Measurements from ENCODE around the gene CPNE8. TPM values are rescaled to one million over a fixed set of nuclear protein-coding genes. Genes with fewer than 3 reads are reported as not detected.

The CPNE8 gene
- total and polyA plus RNA-seq, 10 of the 15 experiments (the other 5 are each of a cell fraction or from before 2014, with no cell fraction given), result 11.3 to 38.4 (median 18.9) TPM

GRCh38 chr12:38889297-38889815, 16.0 kb downstream of the CPNE8 start:
- intact Hi-C loops (cut with micrococcal nuclease; ENCODE audit: unreplicated experiment), result no loop called here
- ChIA-PET RAD21 (ENCODE audit: unreplicated experiment) (interaction anchor here (14.3 kb wide), 1 partner anchor 11 kb away, joined by 170 read pairs; the partner anchor contains the start of gene CPNE8), POLR2A (interaction anchor here (2.7 kb wide), 1 partner anchor 9 kb away, joined by 9 read pairs; no protein-coding TSS in a partner anchor), CTCF (no interaction called here), SMC1A (ENCODE audit: uncharacterized antibody, unreplicated experiment) (interaction anchor here (0.9 to 2.0 kb wide), 8 partner anchors 8 to 110 kb away, joined by 3 to 6 read pairs (median 4); partner anchors contain the start of gene CPNE8)
- Histone ChIP-seq H3K4me1 (ENCODE audit: control insufficient read depth, insufficient read depth, low read length) (no peaks in the 10 kb centered on the region), H3K9ac (ENCODE audit: control insufficient read depth, insufficient read depth, low read length) (no peak overlapping the region), H3K27me3 (replicated peaks in 1 of 2; ENCODE audit: control insufficient read depth in 2 of 2, insufficient read depth in 2 of 2, low read length in 1 of 2) (no peaks in the 10 kb centered on the region), H3K4me2 (ENCODE audit: control insufficient read depth, insufficient read depth) (no peak overlapping the region), H3K4me3 (no peak overlapping the region), H3K36me3 (ENCODE audit: control insufficient read depth in 2 of 2, insufficient read depth in 2 of 2, low read length in 1 of 2) (no peaks in the 10 kb centered on the region), H3K79me2 (ENCODE audit: control insufficient read depth, insufficient read depth, low read length) (peaks cover 34% of the 10 kb centered on the region), H3K27ac (ENCODE audit: control insufficient read depth, insufficient read depth) (no peak overlapping the region), H3K9me3 (replicated peaks; ENCODE audit: control insufficient read depth, insufficient read depth, low read length) (peaks cover 2% of the 10 kb centered on the region; the same call in 1 of the 3 replicates), H4K20me1 (ENCODE audit: control insufficient read depth, insufficient read depth) (no peaks in the 10 kb centered on the region), H2AFZ (ENCODE audit: control insufficient read depth, low read depth, low read length) (no peak overlapping the region)
- in situ Hi-C loops (cut with MboI), result loop anchor here (25.0 kb wide), 3 partner anchors 102 to 723 kb away; partner anchors contain the start of genes ABCD2 and KIF21A
- BruUV-seq (replicated peaks), result no TSS peak
- no peak for ATAC-seq
- TF ChIP-seq RB1 (IDR thresholded peaks at IDR 0.05; ENCODE audit: borderline replicate concordance), result no peak
- TF ChIP-seq ATF7 (IDR thresholded peaks at IDR 0.05; ENCODE audit: low read depth), result peak; percentile 53
- TF ChIP-seq ESRRA (IDR thresholded peaks at IDR 0.05; ENCODE audit: low read length), result no peak
- no peak for TF ChIP-seq JUND (IDR thresholded peaks at IDR 0.05; ENCODE audit: low read depth, low read length)
- no peak for TF ChIP-seq ATF2 (IDR thresholded peaks at IDR 0.05; ENCODE audit: low read length)
- TF ChIP-seq HCFC1 (IDR thresholded peaks at IDR 0.05; ENCODE audit: low read length), result no peak
- TF ChIP-seq BCL11A (IDR thresholded peaks at IDR 0.05; ENCODE audit: low read depth, low read length), result no peak
- no peak for TF ChIP-seq NFIC (IDR thresholded peaks at IDR 0.05; ENCODE audit: low read depth, low read length)
- FAIRE-seq, result no peak
- no peak for DNase-seq (ENCODE audit: low read depth, low spot score)
- 74% methylated on average over 5 of the region's 5 CpGs for WGBS (ENCODE audit: insufficient coverage, insufficient replicate concordance, low lambda C conversion rate, missing lambda C conversion rate)
